NCI-H2171 treated with DMSO at 0.1 percent for 48 hours (cell line): ENCODE data around the gene MDM2.

Source experiments
- DNase-seq: peaks from one replicate; lab custom pipeline; 2025; lab: John Stamatoyannopoulos, UW

Gene MDM2

GRCh38 chr12:68807576-68808387 is at the start of gene MDM2:
MDM2 (plus strand) TSS chr12:68808177; CDS start chr12:68808478, 301 bp downstream.
- peak; percentile 94 for DNase-seq

GRCh38 chr12:68759852-68760251 is 48.1 kb upstream of the MDM2 start:
- DNase-seq, result no peak

GRCh38 chr12:68760806-68761441 is 47.1 kb upstream of the MDM2 start:
- DNase-seq, result no peak

GRCh38 chr12:68761442-68761812 is 46.5 kb upstream of the MDM2 start:
- DNase-seq, result no peak

- DNase-seq, result no peak
Measured at GRCh38 chr12:68761901-68762630, 45.9 kb upstream of the MDM2 start.

- DNase-seq, result no peak
Measured at GRCh38 chr12:68762691-68763090, 45.3 kb upstream of the MDM2 start.

GRCh38 chr12:68765696-68766095 is 42.3 kb upstream of the MDM2 start:
- no peak for DNase-seq

GRCh38 chr12:68766646-68767045 is 41.3 kb upstream of the MDM2 start:
- no peak for DNase-seq

- no peak for DNase-seq
Measured at GRCh38 chr12:68767191-68767590, 40.8 kb upstream of the MDM2 start.

GRCh38 chr12:68768431-68768939 is 39.5 kb upstream of the MDM2 start:
- DNase-seq, result no peak

GRCh38 chr12:68769941-68770340 is 38.0 kb upstream of the MDM2 start:
- DNase-seq, result no peak

GRCh38 chr12:68771223-68771925 is 36.6 kb upstream of the MDM2 start:
- DNase-seq, result no peak

GRCh38 chr12:68772714-68773113 is 35.3 kb upstream of the MDM2 start:
- no peak for DNase-seq

GRCh38 chr12:68773582-68773981 is 34.4 kb upstream of the MDM2 start:
- DNase-seq, result no peak

GRCh38 chr12:68775121-68775630 is 32.8 kb upstream of the MDM2 start:
- no peak for DNase-seq

- no peak for DNase-seq
Measured at GRCh38 chr12:68776976-68777610, 30.9 kb upstream of the MDM2 start.

GRCh38 chr12:68779280-68779679 is 28.7 kb upstream of the MDM2 start:
- DNase-seq, result no peak

- no peak for DNase-seq
Measured at GRCh38 chr12:68780731-68781130, 27.2 kb upstream of the MDM2 start.

GRCh38 chr12:68781728-68782127 is 26.2 kb upstream of the MDM2 start:
- no peak for DNase-seq

GRCh38 chr12:68784015-68784414 is 24.0 kb upstream of the MDM2 start:
- no peak for DNase-seq

- no peak for DNase-seq
Measured at GRCh38 chr12:68785358-68785757, 22.6 kb upstream of the MDM2 start.
